ENCODE data around the gene NBR1. TPM values are rescaled to one million over a fixed set of nuclear protein-coding genes. Genes with fewer than 3 reads are reported as not detected.
"Not testable (repeated sequence)": the region's sequence is repeated elsewhere in the genome, so short reads cannot be mapped to it uniquely, and the experiment has no call there.

NBR1 gene
- total RNA-seq, 1 experiment from 2014 or later, result 60.8 TPM

DNA sequence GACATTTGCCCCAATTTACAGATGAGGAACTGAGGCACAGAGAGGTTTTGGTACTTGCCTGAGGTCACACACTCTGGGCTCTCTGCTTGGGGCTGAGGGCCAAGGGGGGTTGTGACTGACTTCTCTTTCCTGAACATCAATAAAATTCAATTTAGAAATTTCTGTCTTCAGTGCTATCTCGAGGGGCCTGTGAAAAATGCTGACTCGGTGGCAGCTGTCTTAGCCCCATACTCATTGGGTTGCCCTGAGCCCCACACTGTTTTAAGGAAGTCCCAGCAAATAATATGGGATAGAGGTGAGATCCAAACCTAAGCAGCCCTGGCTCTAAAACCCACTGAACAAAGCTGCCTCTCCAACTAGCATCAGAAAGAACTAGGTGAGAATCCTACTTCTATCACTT, 38.9 kb upstream of the NBR1 start:
- BruUV-seq (replicated peaks), result no TSS peak
- ChIA-PET POLR2A (no interaction called here), CTCF (no interaction called here), RAD21 (ENCODE audit: low non-redundant PET in 1 of 2, low total read pairs in 2 of 2, uncharacterized antibody in 2 of 2, unreplicated experiment in 2 of 2) (no interaction called here)
- Histone ChIP-seq H3K27me3 (ENCODE audit: insufficient read depth, low read length) (no peaks in the 10 kb centered on the region), H3K36me3 (ENCODE audit: control insufficient read depth in 1 of 2, insufficient read depth in 2 of 2, low read length in 2 of 2) (peaks cover 6 to 18% of the 10 kb centered on the region in 2 experiments; a peak in 2 of 4 replicates), H3K9me2 (ENCODE audit: insufficient read depth) (no peaks in the 10 kb centered on the region), H3K79me2 (ENCODE audit: insufficient read depth, low read length) (peaks cover 18% of the 10 kb centered on the region), H3K4me3 (replicated peaks in 1 of 2; ENCODE audit: low read depth in 1 of 2, low read length in 2 of 2) (no peak overlapping the region), H2AFZ (ENCODE audit: low read depth, low read length, poor library complexity, severe bottlenecking) (no peak overlapping the region), H3K9me3 (ENCODE audit: control insufficient read depth in 1 of 2, insufficient read depth in 1 of 2, low read depth in 1 of 2, low read length in 2 of 2) (no peaks in the 10 kb centered on the region), H3K4me1 (ENCODE audit: control insufficient read depth in 1 of 2, insufficient read depth in 2 of 2, low read length in 2 of 2) (no peaks in the 10 kb centered on the region), H3K9ac (ENCODE audit: low read length) (no peak overlapping the region), H3K27ac (ENCODE audit: low read depth, low read length) (no peak overlapping the region), H4K20me1 (ENCODE audit: insufficient read depth) (no peaks in the 10 kb centered on the region), H3K4me2 (ENCODE audit: low read length) (no peak overlapping the region)
- ATAC-seq, result no peak
- intact Hi-C loops (cut with micrococcal nuclease), result no loop called here
- TF ChIP-seq CTCF (IDR thresholded peaks at IDR 0.05 in 2 of 3, conservative IDR thresholded peaks at IDR 0.05 in 1 of 3; ENCODE audit: borderline replicate concordance in 1 of 3, insufficient read depth in 1 of 3, low read depth in 2 of 3, low read length in 2 of 3) (no peak), POLR2A (IDR thresholded peaks at IDR 0.05; ENCODE audit: borderline replicate concordance, extremely low read depth, insufficient read depth, insufficient read length) (no peak), FOSL1 (IDR thresholded peaks at IDR 0.05; ENCODE audit: low read depth) (no peak), ZNF274 (IDR thresholded peaks at IDR 0.05; ENCODE audit: low read depth, low read length) (no peak), YY1 (IDR thresholded peaks at IDR 0.05; ENCODE audit: extremely low read depth, insufficient replicate concordance, low read depth, low read length) (no peak), CBX3 (IDR thresholded peaks at IDR 0.05; ENCODE audit: low read depth) (no peak), ZFX (IDR thresholded peaks at IDR 0.05) (no peak), SIN3A (IDR thresholded peaks at IDR 0.05; ENCODE audit: low read depth) (no peak), JUND (IDR thresholded peaks at IDR 0.05) (no peak), EZH2phosphoT487 (IDR thresholded peaks at IDR 0.05; ENCODE audit: borderline replicate concordance) (no peak)
- TF ChIP-seq, protein P1, sequence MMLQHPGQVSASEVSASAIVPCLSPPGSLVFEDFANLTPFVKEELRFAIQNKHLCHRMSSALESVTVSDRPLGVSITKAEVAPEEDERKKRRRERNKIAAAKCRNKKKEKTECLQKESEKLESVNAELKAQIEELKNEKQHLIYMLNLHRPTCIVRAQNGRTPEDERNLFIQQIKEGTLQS (IDR thresholded peaks at IDR 0.05), result no peak
- no peak for DNase-seq (ENCODE audit: low read depth, low spot score)

- H3K4me2 ChIP-seq (ENCODE audit: low read length); H4K20me1 ChIP-seq (ENCODE audit: insufficient read depth); H3K27me3 ChIP-seq (ENCODE audit: insufficient read depth, low read length); H3K9me3 ChIP-seq (ENCODE audit: control insufficient read depth in 1 of 2, insufficient read depth in 1 of 2, low read depth in 1 of 2, low read length in 2 of 2); CTCF ChIA-PET; H3K9me2 ChIP-seq (ENCODE audit: insufficient read depth); POLR2A ChIA-PET; H3K9ac ChIP-seq (ENCODE audit: low read length); H3K27ac ChIP-seq (ENCODE audit: low read depth, low read length); H3K4me1 ChIP-seq (ENCODE audit: control insufficient read depth in 1 of 2, insufficient read depth in 2 of 2, low read length in 2 of 2); ATAC-seq; RAD21 ChIA-PET (ENCODE audit: low non-redundant PET in 1 of 2, low total read pairs in 2 of 2, uncharacterized antibody in 2 of 2, unreplicated experiment in 2 of 2); DNase-seq (ENCODE audit: low read depth, low spot score); H3K4me3 ChIP-seq (replicated peaks in 1 of 2; ENCODE audit: low read depth in 1 of 2, low read length in 2 of 2); H2AFZ ChIP-seq (ENCODE audit: low read depth, low read length, poor library complexity, severe bottlenecking); BruUV-seq (replicated peaks); intact Hi-C loops (cut with micrococcal nuclease): not testable (repeated sequence)
- Histone ChIP-seq H3K36me3 (ENCODE audit: control insufficient read depth in 1 of 2, insufficient read depth in 2 of 2, low read length in 2 of 2) (peaks cover 6 to 14% of the 10 kb centered on the region in 2 experiments; a peak in 1 of 4 replicates), H3K79me2 (ENCODE audit: insufficient read depth, low read length) (peaks cover 10% of the 10 kb centered on the region)
These were observed 37.6 kb upstream of the NBR1 start for GRCh38 chr17:43133439-43133838.
